NCI-H510A (cell line): ENCODE data around the gene CLIP3.

Experiments
- DNase-seq: peaks from one replicate; lab custom pipeline; 2025; lab: John Stamatoyannopoulos, UW

CLIP3 gene

GRCh38 chr19:35978271-35978670 lies 54.4 kb downstream of the CLIP3 start:
- DNase-seq = no peak

- peak; percentile 12 for DNase-seq
These were observed 55.0 kb downstream of the CLIP3 start for GRCh38 chr19:35977446-35978222.

GRCh38 chr19:35975608-35976214 lies 57.0 kb downstream of the CLIP3 start:
- DNase-seq = no peak

- DNase-seq = no peak
These were observed 59.2 kb downstream of the CLIP3 start for GRCh38 chr19:35973487-35973886.

GRCh38 chr19:35966771-35967170 lies 65.9 kb downstream of the CLIP3 start:
- no peak for DNase-seq
